Mesothelial cell of epicardium (in vitro differentiated cells): Measurements from ENCODE around the gene NR5A1. TPM values are rescaled to one million over a fixed set of nuclear protein-coding genes. Genes with fewer than 3 reads are reported as not detected.

Experiments
- DNase-seq, 2 experiments: peaks; one replicate each; pipeline ENCODE4 v3.0.0; 2021; ENCODE audit warnings: low spot score in 2 of 2; ENCODE audit not compliant: unreplicated experiment in 2 of 2
- H3K27ac Mint-ChIP-seq: 2 replicates; pipeline ENCODE4 v1.8.0; 2021; ENCODE audit warnings: mixed read lengths
- H3K27me3 Mint-ChIP-seq: 2 replicates; pipeline ENCODE4 v1.8.0; 2021; ENCODE audit warnings: low read depth, mixed read lengths
- H3K36me3 Mint-ChIP-seq: 2 replicates; pipeline ENCODE4 v1.8.0; 2021; ENCODE audit warnings: mixed read lengths
- H3K4me1 Mint-ChIP-seq: 2 replicates; pipeline ENCODE4 v1.8.0; 2021; ENCODE audit warnings: mixed read lengths
- H3K4me3 Mint-ChIP-seq: 2 replicates; pipeline ENCODE4 v1.8.0; 2021; ENCODE audit warnings: mild to moderate bottlenecking, moderate library complexity, mixed read lengths
- H3K9me3 Mint-ChIP-seq: 2 replicates; pipeline ENCODE4 v1.8.0; 2021; ENCODE audit warnings: mixed read lengths
- total RNA-seq: library from RNA; stranded (reverse); gene quantifications from 3 replicates; pipeline ENCODE4 v1.2.1, GENCODE V29; 2021
- TF ChIP-seq, protein P1 (sequence below): fragments of 200-600 bp; sonication (generic); IDR thresholded peaks from one replicate; pipeline ENCODE4 v1.5.0; 2021; ENCODE audit warnings: antibody characterized with exemption; ENCODE audit not compliant: unreplicated experiment

NR5A1 gene
- total RNA-seq, 1 donor from 2014 or later, result 0.25 TPM

DNA sequence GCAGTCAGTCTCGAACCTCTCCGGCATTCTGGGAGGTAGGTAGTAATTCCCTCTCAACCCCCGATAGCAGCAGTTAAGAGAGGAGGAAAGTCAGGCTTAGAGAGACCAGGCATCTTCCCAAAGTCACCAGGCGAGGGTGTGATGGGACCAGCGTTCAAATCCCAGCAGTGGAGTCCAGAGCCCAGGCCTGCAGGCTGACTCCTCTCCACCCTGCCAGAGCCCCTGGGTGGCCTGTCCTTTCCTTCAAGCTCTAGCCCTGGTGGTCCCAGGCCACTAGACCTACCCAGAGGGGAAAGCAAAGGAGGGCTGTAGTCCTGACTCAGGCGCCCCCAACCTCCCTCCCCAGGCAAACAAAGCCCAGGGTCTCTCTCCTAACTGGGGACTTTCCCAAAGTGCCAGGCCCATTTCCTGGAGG lies 4.2 kb upstream of the NR5A1 start:
- Mint-ChIP-seq H3K4me1 (peaks cover 24% of the 10 kb centered on the region), H3K27ac (peak overlapping the region; percentile 55), H3K9me3 (no peaks in the 10 kb centered on the region), H3K4me3 (no peak overlapping the region), H3K27me3 (peaks cover 9% of the 10 kb centered on the region), H3K36me3 (no peaks in the 10 kb centered on the region)
- TF ChIP-seq, protein P1, sequence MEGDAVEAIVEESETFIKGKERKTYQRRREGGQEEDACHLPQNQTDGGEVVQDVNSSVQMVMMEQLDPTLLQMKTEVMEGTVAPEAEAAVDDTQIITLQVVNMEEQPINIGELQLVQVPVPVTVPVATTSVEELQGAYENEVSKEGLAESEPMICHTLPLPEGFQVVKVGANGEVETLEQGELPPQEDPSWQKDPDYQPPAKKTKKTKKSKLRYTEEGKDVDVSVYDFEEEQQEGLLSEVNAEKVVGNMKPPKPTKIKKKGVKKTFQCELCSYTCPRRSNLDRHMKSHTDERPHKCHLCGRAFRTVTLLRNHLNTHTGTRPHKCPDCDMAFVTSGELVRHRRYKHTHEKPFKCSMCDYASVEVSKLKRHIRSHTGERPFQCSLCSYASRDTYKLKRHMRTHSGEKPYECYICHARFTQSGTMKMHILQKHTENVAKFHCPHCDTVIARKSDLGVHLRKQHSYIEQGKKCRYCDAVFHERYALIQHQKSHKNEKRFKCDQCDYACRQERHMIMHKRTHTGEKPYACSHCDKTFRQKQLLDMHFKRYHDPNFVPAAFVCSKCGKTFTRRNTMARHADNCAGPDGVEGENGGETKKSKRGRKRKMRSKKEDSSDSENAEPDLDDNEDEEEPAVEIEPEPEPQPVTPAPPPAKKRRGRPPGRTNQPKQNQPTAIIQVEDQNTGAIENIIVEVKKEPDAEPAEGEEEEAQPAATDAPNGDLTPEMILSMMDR, result no peak
- no peak for DNase-seq

DNA sequence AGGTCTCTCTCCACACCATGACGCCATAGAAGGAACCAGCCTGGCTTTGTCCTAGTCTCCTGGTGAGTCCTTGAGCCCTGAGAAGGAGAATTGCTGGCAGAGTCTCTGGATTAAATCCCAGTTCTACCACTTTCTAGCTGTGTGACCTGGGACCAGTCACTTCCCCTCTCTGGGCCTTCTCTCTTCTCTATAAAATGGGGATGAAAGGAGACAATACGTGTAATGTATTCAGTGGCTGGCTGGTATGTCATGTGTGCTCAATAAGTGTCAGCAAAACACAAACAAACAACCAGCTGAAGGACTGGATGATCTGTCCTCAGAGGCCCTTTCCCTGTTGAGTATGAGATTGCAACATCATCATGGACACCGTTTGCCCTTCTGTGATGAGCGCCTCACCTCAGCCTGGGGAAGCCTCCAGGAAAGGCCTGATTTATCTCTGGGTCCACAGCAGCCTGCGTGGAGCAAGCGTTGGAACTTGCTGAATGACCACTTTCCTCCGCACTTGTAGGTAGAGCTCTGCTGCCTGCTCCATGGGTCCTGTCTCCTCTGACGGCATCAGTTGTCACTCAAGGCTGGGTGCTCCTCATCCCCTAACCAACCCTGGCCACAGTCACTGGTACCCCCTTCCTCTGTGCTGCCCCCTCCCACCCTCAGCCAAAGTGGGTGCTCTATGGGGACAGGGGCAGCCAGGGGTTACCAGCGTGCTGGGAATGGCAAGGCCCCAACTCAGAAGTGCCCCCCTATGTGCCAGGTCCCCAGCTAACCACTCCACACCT lies 3.6 kb upstream of the NR5A1 start:
- Mint-ChIP-seq H3K9me3 (no peaks in the 10 kb centered on the region), H3K36me3 (no peaks in the 10 kb centered on the region), H3K27ac (no peak overlapping the region), H3K27me3 (peaks cover 15% of the 10 kb centered on the region), H3K4me1 (peaks cover 22% of the 10 kb centered on the region), H3K4me3 (no peak overlapping the region)
- TF ChIP-seq, protein P1, result no peak
- no peak for DNase-seq

DNA sequence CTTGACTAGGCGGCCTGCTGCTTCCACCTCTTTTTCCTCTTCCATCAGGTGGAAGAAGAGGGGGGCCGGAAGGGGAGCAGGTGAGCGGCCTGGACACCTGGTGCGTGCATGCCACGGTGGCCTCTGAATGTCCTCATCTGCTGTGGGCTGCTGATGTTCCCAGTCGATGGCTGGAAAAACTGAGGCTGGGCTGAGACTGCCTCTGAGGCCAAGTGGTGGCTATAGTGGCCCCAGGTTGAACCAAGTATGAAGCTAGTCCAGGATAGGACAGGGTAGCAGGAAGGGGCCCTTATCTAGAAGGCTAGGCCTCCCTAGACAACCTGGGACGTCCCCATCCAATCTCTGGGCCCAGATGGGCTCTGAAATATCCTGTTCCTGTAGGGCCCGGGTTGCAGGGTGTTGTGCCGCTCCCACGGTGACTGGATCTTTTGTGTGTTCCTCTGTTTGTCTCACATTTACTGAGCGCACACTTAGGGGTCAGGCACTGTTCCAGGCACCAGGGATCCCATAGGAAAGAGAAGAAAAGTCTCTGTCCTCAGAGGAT lies 753 bp upstream of the NR5A1 start:
- DNase-seq, result no peak
- Mint-ChIP-seq H3K9me3 (no peaks in the 10 kb centered on the region), H3K4me1 (peaks cover 16% of the 10 kb centered on the region), H3K27me3 (peaks cover 34% of the 10 kb centered on the region), H3K4me3 (no peak overlapping the region), H3K27ac (no peak overlapping the region), H3K36me3 (no peaks in the 10 kb centered on the region)
- TF ChIP-seq, protein P1, result no peak

DNA sequence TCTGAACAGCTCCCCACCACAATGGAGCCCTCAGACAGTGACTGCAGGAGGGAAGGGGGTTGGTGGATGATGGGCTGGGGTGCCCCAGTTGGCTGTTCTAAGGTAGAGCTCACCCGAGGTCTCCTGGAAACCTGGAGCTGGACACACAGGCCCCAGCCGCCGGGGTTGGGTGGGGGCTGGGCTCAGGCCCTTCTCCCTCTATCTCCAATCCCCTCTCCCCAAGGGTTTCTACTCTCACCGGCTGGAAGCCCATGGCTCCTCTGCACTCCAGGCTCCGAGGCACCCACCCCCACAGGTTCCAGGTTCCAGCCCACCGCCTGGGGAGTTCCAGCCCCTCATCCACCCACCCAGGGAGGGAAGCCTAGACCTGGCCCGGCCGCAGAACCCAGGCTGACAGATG lies 766 bp downstream of the NR5A1 start:
- H3K27me3 Mint-ChIP-seq, result peaks cover 49% of the 10 kb centered on the region
- DNase-seq, result no peak
- no peaks in the 10 kb centered on the region for H3K36me3 Mint-ChIP-seq
- H3K4me1 Mint-ChIP-seq, result peaks cover 7% of the 10 kb centered on the region
- H3K9me3 Mint-ChIP-seq, result no peaks in the 10 kb centered on the region
- TF ChIP-seq, protein P1, result no peak
- no peak overlapping the region for H3K4me3 Mint-ChIP-seq
- H3K27ac Mint-ChIP-seq, result no peak overlapping the region

DNA sequence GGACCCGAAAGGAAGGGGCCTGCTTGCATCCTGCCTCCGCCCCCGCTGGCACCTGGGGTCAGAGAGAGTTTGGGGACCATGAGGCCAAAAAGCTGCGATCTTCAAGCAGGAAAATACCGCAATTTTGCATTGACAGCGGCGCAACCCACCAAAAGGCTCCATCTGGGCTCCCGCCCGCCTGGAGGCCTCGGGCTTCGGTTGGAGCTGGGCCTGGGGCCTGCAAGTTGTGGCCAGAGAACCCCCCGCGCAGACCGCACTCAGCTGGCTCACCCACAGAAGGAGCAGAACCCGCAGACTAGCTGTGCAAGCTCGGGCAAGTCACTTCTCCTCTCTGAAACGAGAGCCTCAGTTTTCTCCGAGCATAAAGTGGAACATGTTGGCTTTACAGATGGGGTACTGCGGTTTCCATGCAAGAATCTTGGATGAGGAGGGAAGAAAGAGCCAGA lies 1.3 kb downstream of the NR5A1 start:
- TF ChIP-seq, protein P1, result no peak
- Mint-ChIP-seq H3K9me3 (no peaks in the 10 kb centered on the region), H3K27ac (no peak overlapping the region), H3K4me3 (no peak overlapping the region), H3K4me1 (peaks cover 7% of the 10 kb centered on the region), H3K27me3 (peaks cover 54% of the 10 kb centered on the region), H3K36me3 (no peaks in the 10 kb centered on the region)
- DNase-seq, result no peak
